Amygdala (tissue), 56 donors: ENCODE results near the gene LRRC4B.
"Not testable (repeated sequence)": the region's sequence is repeated elsewhere in the genome, so short reads cannot be mapped to it uniquely, and the experiment has no call there.

ENCODE experiments used
- DNase-seq, 56 donors: peaks; one replicate each; lab custom pipeline; 2025; lab: John Stamatoyannopoulos, UW

LRRC4B gene

DNA sequence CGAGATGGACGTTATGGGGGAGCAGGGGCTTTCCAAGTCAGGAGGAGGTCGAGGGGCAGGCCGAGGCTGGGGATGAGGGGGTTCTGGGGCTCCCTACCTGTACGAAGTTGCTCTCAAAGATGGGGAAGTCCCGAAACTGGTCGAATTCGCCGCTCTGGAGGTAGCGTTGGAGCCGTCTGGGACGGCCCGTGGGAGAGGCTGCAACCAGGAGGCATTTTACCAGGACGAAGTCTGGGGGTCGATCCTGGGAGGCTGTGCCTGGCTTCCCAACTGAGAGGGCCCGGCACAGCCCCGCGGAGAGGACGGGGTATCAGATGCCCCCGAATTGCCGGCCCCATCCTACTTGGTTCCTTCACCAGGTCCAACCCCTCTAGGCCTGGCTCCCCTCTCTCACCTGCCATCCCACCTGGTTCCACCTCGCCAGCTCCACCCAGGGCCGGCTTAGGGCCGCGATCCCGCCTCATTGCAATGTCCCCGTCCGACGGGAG, 92.5 kb downstream of the LRRC4B start:
- DNase-seq, result no peak

DNA sequence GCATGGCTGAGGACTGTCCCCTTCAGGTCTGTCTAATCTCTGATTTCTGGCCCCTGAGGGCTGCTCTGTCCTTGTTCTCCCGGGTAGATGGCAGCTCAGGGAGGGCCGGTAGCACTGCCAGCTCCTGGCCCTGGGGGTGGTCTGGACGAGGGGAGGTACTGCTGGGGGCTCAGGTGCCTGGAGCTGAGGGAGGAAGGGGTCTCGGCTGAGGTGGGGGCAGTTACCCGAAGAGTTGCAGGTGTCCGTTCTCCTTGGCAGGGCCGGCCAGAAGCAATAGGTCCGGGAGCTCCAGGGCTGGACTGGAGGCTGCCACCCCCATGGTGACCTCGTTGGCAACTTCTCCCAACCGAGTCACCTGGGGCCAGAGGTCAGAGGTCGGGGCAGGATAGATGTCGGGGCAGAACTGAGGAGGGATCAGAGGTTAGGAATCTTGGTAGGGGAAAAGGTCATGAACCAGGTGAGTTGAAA, 93.1 kb downstream of the LRRC4B start:
- no peak for DNase-seq

DNA sequence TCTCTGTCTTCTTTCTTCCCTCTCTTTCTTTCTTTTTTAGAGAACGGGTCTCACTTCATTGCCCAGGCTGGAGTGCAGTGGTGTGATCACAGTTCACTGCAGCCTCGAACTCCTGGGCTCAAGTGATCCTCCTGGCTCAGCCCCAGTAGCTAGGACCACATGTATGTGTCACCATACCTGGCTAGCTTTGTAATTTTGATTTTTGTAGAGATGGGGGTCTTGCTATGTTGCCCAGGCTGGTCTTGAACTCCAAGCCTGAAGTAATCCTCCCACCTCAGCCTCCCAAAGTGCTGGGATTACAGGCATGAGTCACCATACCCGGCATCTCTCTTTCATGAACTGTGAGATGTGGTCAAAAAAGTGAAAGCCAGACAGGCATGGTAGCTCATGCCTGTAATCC, 94.9 kb downstream of the LRRC4B start:
- not testable (repeated sequence) for DNase-seq

DNA sequence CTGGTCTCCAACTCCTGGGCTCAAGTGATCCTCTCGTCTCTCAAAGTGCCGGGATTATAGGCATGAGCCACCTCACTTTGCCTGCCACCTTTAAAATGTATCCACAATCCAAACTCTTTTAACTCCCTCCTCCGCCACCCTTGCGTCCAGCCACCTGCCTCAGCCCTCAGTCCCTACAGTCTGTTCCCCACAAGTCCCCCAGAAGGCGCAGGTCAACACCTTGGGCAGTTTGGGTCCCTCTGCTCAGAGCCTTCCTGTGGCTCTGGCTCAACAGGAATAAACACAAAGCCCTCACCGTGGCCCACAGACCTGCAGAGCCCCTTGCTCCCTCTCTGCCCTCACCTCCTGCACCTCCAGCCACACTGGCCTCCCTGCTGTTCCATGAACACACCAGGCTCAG, 99.4 kb downstream of the LRRC4B start:
- DNase-seq, result no peak

DNA sequence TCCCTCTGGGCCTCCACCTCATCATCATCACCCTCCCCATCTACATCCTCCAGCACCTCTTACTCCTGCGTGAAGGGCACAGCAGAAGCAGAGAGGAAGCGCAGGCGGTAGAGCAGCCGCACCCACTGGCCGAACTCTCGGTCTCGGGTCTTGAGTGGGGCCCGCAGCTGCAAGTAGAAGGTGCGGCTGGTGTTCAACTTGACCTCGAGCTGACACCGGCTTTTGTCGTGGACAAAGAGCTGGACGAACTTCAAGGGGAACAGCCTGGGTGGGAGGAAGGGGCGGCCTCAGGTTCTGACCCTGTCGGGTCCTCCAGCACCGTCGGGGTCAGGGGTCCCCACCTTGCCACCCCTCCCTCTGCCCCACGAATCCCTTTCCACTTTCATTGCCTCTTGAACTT, 100.7 kb downstream of the LRRC4B start:
- no peak for DNase-seq
